ENCODE data around the gene MME.
A peak's percentile ranks its signal among the peaks of the same experiment; 100 is the strongest.

The MME gene

GRCh38 chr3:155079746-155080487 lies at the start of gene MME:
Gene MME, plus strand, starts transcription at chr3:155080319. Its CDS starts 3,849 bp downstream, at chr3:155084168.
- DNase-seq (ENCODE audit: low read depth): peak; percentile 82

- peak; percentile 61 for DNase-seq (ENCODE audit: low read depth)
Measured at GRCh38 chr3:155031186-155031585, 48.9 kb upstream of the MME start.

- DNase-seq (ENCODE audit: low read depth): peak; percentile 41
Measured at GRCh38 chr3:155032918-155033317, 47.2 kb upstream of the MME start.

GRCh38 chr3:155034786-155035185 lies 45.3 kb upstream of the MME start:
- no peak for DNase-seq (ENCODE audit: low read depth)

- DNase-seq (ENCODE audit: low read depth): no peak
Measured at GRCh38 chr3:155035553-155035952, 44.6 kb upstream of the MME start.

- DNase-seq (ENCODE audit: low read depth): no peak
Measured at GRCh38 chr3:155037508-155038202, 42.5 kb upstream of the MME start.

- DNase-seq (ENCODE audit: low read depth): no peak
Measured at GRCh38 chr3:155038203-155038554, 41.9 kb upstream of the MME start.

GRCh38 chr3:155046935-155047334 lies 33.2 kb upstream of the MME start:
- no peak for DNase-seq (ENCODE audit: low read depth)

GRCh38 chr3:155047672-155048071 lies 32.4 kb upstream of the MME start:
- no peak for DNase-seq (ENCODE audit: low read depth)

- no peak for DNase-seq (ENCODE audit: low read depth)
Measured at GRCh38 chr3:155049959-155050358, 30.2 kb upstream of the MME start.

GRCh38 chr3:155052470-155052869 lies 27.6 kb upstream of the MME start:
- DNase-seq (ENCODE audit: low read depth): no peak

- no peak for DNase-seq (ENCODE audit: low read depth)
Measured at GRCh38 chr3:155053756-155054155, 26.4 kb upstream of the MME start.

GRCh38 chr3:155064920-155065319 lies 15.2 kb upstream of the MME start:
- peak; percentile 85 for DNase-seq (ENCODE audit: low read depth)

- peak; percentile 90 for DNase-seq (ENCODE audit: low read depth)
Measured at GRCh38 chr3:155065537-155065936, 14.6 kb upstream of the MME start.

GRCh38 chr3:155069729-155070128 lies 10.4 kb upstream of the MME start:
- DNase-seq (ENCODE audit: low read depth): peak; percentile 9

- DNase-seq (ENCODE audit: low read depth): no peak
Measured at GRCh38 chr3:155070316-155070715, 9.8 kb upstream of the MME start.

- DNase-seq (ENCODE audit: low read depth): peak; percentile 96
Measured at GRCh38 chr3:155070932-155071387, 9.2 kb upstream of the MME start.

- DNase-seq (ENCODE audit: low read depth): no peak
Measured at GRCh38 chr3:155075200-155075599, 4.9 kb upstream of the MME start.

GRCh38 chr3:155076888-155077287 lies 3.2 kb upstream of the MME start:
- no peak for DNase-seq (ENCODE audit: low read depth)

GRCh38 chr3:155078711-155079467 lies 1.2 kb upstream of the MME start:
- DNase-seq (ENCODE audit: low read depth): no peak

- DNase-seq (ENCODE audit: low read depth): no peak
Measured at GRCh38 chr3:155079468-155079745, 712 bp upstream of the MME start.

GRCh38 chr3:155080692-155081091 lies 573 bp downstream of the MME start:
- peak; percentile 17 for DNase-seq (ENCODE audit: low read depth)

GRCh38 chr3:155083313-155083905 lies 3.3 kb downstream of the MME start:
- DNase-seq (ENCODE audit: low read depth): no peak

Measured in fibroblast of gingiva (primary cell).